Measurements from ENCODE around the gene ZFP36L2.

- TF ChIP-seq, protein P1, sequence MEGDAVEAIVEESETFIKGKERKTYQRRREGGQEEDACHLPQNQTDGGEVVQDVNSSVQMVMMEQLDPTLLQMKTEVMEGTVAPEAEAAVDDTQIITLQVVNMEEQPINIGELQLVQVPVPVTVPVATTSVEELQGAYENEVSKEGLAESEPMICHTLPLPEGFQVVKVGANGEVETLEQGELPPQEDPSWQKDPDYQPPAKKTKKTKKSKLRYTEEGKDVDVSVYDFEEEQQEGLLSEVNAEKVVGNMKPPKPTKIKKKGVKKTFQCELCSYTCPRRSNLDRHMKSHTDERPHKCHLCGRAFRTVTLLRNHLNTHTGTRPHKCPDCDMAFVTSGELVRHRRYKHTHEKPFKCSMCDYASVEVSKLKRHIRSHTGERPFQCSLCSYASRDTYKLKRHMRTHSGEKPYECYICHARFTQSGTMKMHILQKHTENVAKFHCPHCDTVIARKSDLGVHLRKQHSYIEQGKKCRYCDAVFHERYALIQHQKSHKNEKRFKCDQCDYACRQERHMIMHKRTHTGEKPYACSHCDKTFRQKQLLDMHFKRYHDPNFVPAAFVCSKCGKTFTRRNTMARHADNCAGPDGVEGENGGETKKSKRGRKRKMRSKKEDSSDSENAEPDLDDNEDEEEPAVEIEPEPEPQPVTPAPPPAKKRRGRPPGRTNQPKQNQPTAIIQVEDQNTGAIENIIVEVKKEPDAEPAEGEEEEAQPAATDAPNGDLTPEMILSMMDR (conservative IDR thresholded peaks at IDR 0.05): no peak
- TF ChIP-seq EZH2 (IDR thresholded peaks at IDR 0.05; ENCODE audit: low read depth): no peak
These were observed 16.3 kb downstream of the ZFP36L2 start for GRCh38 chr2:43210125-43210466.
